Natural killer cell (primary cell): ENCODE data around the gene SCO1. TPM values are rescaled to one million over a fixed set of nuclear protein-coding genes. Genes with fewer than 3 reads are reported as not detected.

Experiments
- ATAC-seq, 3 donors: fragments of 150-1000 bp in 2 of 3; fragments of 200-7000 bp in 1 of 3; cut with Tn5 transposase; 1 replicate in 1 of 3; 2 replicates in 2 of 3; pipeline ENCODE4 v1.10.0; 2021; ENCODE audit warnings: mild to moderate bottlenecking in 2 of 3, moderate library complexity in 2 of 3
- DNase-seq, 2 donors: peaks; one replicate each; pipeline versions ENCODE4 v3.0.0 to v3.0.0-alpha.2; 2013 to 2021; ENCODE audit warnings: mixed read lengths in 1 of 2
- H3K27ac ChIP-seq: one replicate; pipeline ENCODE4 v1.5.1; 2013; ENCODE audit warnings: mild to moderate bottlenecking, low read length
- H3K27me3 ChIP-seq: one replicate; pipeline ENCODE4 v1.6.1; 2013; ENCODE audit warnings: low read length; ENCODE audit not compliant: control insufficient read depth, insufficient read depth
- H3K36me3 ChIP-seq: one replicate; pipeline ENCODE4 v1.6.1; 2013; ENCODE audit warnings: low read length; ENCODE audit not compliant: control insufficient read depth, insufficient read depth
- H3K4me1 ChIP-seq: one replicate; pipeline ENCODE4 v1.6.1; 2013; ENCODE audit warnings: low read length; ENCODE audit not compliant: control insufficient read depth, insufficient read depth
- H3K4me3 ChIP-seq: one replicate; pipeline ENCODE4 v1.5.1; 2013; ENCODE audit warnings: low read length
- H3K9me3 ChIP-seq: one replicate; pipeline ENCODE4 v1.6.1; 2013; ENCODE audit warnings: low read length; ENCODE audit not compliant: control insufficient read depth, insufficient read depth
- H3K27ac Mint-ChIP-seq, 2 donors: one replicate each; pipeline ENCODE4 v1.8.0; 2022; ENCODE audit warnings: mild to moderate bottlenecking in 2 of 2, mixed read lengths in 2 of 2, moderate library complexity in 1 of 2
- H3K27me3 Mint-ChIP-seq, 2 donors: one replicate each; pipeline ENCODE4 v1.8.0; 2022; ENCODE audit warnings: low read depth in 2 of 2, mixed read lengths in 2 of 2
- H3K36me3 Mint-ChIP-seq: one replicate; pipeline ENCODE4 v1.8.0; 2022; ENCODE audit warnings: mixed read lengths
- H3K4me1 Mint-ChIP-seq, 2 donors: one replicate each; pipeline ENCODE4 v1.8.0; 2022; ENCODE audit warnings: mixed read lengths in 2 of 2
- H3K4me3 Mint-ChIP-seq: one replicate; pipeline ENCODE4 v1.8.0; 2022; ENCODE audit warnings: mild to moderate bottlenecking, moderate library complexity, mixed read lengths
- H3K9me3 Mint-ChIP-seq, 2 donors: one replicate each; pipeline ENCODE4 v1.8.0; 2022; ENCODE audit warnings: mixed read lengths in 2 of 2
- CTCF ChIP-seq: fragments of 200-600 bp; IDR thresholded peaks from one replicate; pipeline ENCODE4 v1.8.0; 2022; ENCODE audit warnings: antibody characterized with exemption
- WGBS: methylation state at CpG from one replicate; pipeline ENCODE4 v1.1.7; 2013; ENCODE audit warnings: missing lambda C conversion rate; ENCODE audit not compliant: insufficient coverage; 5-methylcytosine and 5-hydroxymethylcytosine counted together
- intact Hi-C: fragments of 100-400 bp; cut with micrococcal nuclease; formaldehyde crosslinking; loops from one replicate; pipeline ENCODE4 v1.14.2; 2022
- total RNA-seq, 4 donors: library from RNA; stranded (reverse); fragments of 120-200 nt in 1 of 4; gene quantifications; one replicate each; pipeline versions ENCODE4 v1.2.3 to v1.2.4, GENCODE V29; 2013 to 2022

The SCO1 gene
- total RNA-seq, 3 donors from 2014 or later (not counting 1 experiment from before 2014, with no cell fraction given): 13.4 to 22.9 (median 18.8) TPM

- peaks cover 24% of the 10 kb centered on the region for H3K36me3 ChIP-seq
- H3K4me1 ChIP-seq: no peaks in the 10 kb centered on the region
- TF ChIP-seq CTCF: no peak
- DNase-seq (no peak), ATAC-seq (no peak)
- 91% methylated on average over 15 of the region's 15 CpGs for WGBS
- no peak overlapping the region for H3K4me3 Mint-ChIP-seq
- H3K36me3 Mint-ChIP-seq: no peaks in the 10 kb centered on the region
- H3K27me3 Mint-ChIP-seq: no peaks in the 10 kb centered on the region
- H3K9me3 Mint-ChIP-seq: no peaks in the 10 kb centered on the region
- H3K9me3 ChIP-seq: no peaks in the 10 kb centered on the region
- no peaks in the 10 kb centered on the region for H3K27me3 ChIP-seq
- H3K27ac Mint-ChIP-seq: no peak overlapping the region
- no peak overlapping the region for H3K4me3 ChIP-seq
- no peak overlapping the region for H3K27ac ChIP-seq
- H3K4me1 Mint-ChIP-seq: no peaks in the 10 kb centered on the region
- intact Hi-C loops: no loop called here
These were observed 65.6 kb downstream of the SCO1 start for GRCh38 chr17:10631701-10632100.

GRCh38 chr17:10631048-10631700 is 66.2 kb downstream of the SCO1 start:
- WGBS: 52% methylated on average over 18 of the region's 18 CpGs

GRCh38 chr17:10629706-10630105 is 67.6 kb downstream of the SCO1 start:
- Mint-ChIP-seq H3K4me3 (no peak overlapping the region), H3K9me3 (no peaks in the 10 kb centered on the region), H3K36me3 (no peaks in the 10 kb centered on the region), H3K27ac (no peak overlapping the region), H3K4me1 (no peaks in the 10 kb centered on the region), H3K27me3 (no peaks in the 10 kb centered on the region)
- Histone ChIP-seq H3K4me1 (no peaks in the 10 kb centered on the region), H3K36me3 (peaks cover 21% of the 10 kb centered on the region), H3K27ac (no peak overlapping the region), H3K4me3 (no peak overlapping the region), H3K27me3 (no peaks in the 10 kb centered on the region), H3K9me3 (no peaks in the 10 kb centered on the region)
- intact Hi-C loops: no loop called here
- ATAC-seq: no peak
- WGBS: 95% methylated on average over 11 of the region's 12 CpGs
- TF ChIP-seq CTCF: no peak
- DNase-seq: no peak

More at GRCh38 chr17:10631048-10631700, 66.2 kb downstream of the SCO1 start:
- Histone ChIP-seq H3K4me1 (no peaks in the 10 kb centered on the region), H3K27ac (no peak overlapping the region), H3K36me3 (peaks cover 24% of the 10 kb centered on the region), H3K9me3 (no peaks in the 10 kb centered on the region), H3K27me3 (no peaks in the 10 kb centered on the region), H3K4me3 (no peak overlapping the region)
- H3K4me3 Mint-ChIP-seq: no peak overlapping the region
- no peaks in the 10 kb centered on the region for H3K27me3 Mint-ChIP-seq
- H3K9me3 Mint-ChIP-seq: no peaks in the 10 kb centered on the region
- no peaks in the 10 kb centered on the region for H3K4me1 Mint-ChIP-seq
- ATAC-seq: no peak
- no peaks in the 10 kb centered on the region for H3K36me3 Mint-ChIP-seq
- DNase-seq: peak in 1 of 2 donors; percentile 45
- intact Hi-C loops: no loop called here
- H3K27ac Mint-ChIP-seq: no peak overlapping the region
- TF ChIP-seq CTCF: peak; percentile 68

GRCh38 chr17:10628756-10629155 is 68.6 kb downstream of the SCO1 start:
- Histone ChIP-seq H3K4me1 (no peaks in the 10 kb centered on the region), H3K36me3 (peaks cover 19% of the 10 kb centered on the region), H3K27me3 (no peaks in the 10 kb centered on the region), H3K4me3 (no peak overlapping the region), H3K27ac (no peak overlapping the region), H3K9me3 (no peaks in the 10 kb centered on the region)
- ATAC-seq: no peak
- Mint-ChIP-seq H3K27me3 (no peaks in the 10 kb centered on the region), H3K9me3 (no peaks in the 10 kb centered on the region), H3K36me3 (no peaks in the 10 kb centered on the region), H3K4me3 (no peak overlapping the region), H3K27ac (no peak overlapping the region), H3K4me1 (no peaks in the 10 kb centered on the region)
- peak in 1 of 2 donors; percentile 20 for DNase-seq
- intact Hi-C loops: no loop called here
- 92% methylated on average over 13 of the region's 13 CpGs for WGBS
- no peak for TF ChIP-seq CTCF
